B cell (primary cell): ENCODE results near the gene ATP9A. TPM values are rescaled to one million over a fixed set of nuclear protein-coding genes. Genes with fewer than 3 reads are reported as not detected.

Experiments
- ATAC-seq: fragments of 200-7000 bp; cut with Tn5 transposase; one replicate; pipeline ENCODE4 v1.10.0; 2021; ENCODE audit warnings: low read depth, mild to moderate bottlenecking, moderate number of reproducible peaks, moderate library complexity
- CTCF ChIA-PET: fragments of 350-600 bp; sonication (Branson Sonifier 250); formaldehyde crosslinking; loops from one replicate; lab custom pipeline; 2021; ENCODE audit warnings: antibody characterized with exemption, inconsistent platforms; lab: Charles Lee
- POLR2A ChIA-PET: fragments of 350-600 bp; sonication (Branson Sonifier 250); formaldehyde crosslinking; loops from one replicate; lab custom pipeline; 2021; ENCODE audit warnings: antibody characterized with exemption; lab: Charles Lee
- DNase-seq: peaks from one replicate; pipeline ENCODE4 v3.0.0; 2013
- H2AFZ ChIP-seq: 2 replicates; pipeline ENCODE4 v1.6.1; 2012; ENCODE audit warnings: mild to moderate bottlenecking, low read depth, low read length; ENCODE audit not compliant: insufficient read depth, poor library complexity, severe bottlenecking
- H3K27ac ChIP-seq, 2 donors: 1 replicate in 1 of 2; 2 replicates in 1 of 2; pipeline ENCODE4 v1.5.1; 2012 to 2013; ENCODE audit warnings: low read length in 2 of 2, mild to moderate bottlenecking in 2 of 2, moderate library complexity in 1 of 2
- H3K27me3 ChIP-seq, 4 experiments: fragments of 200-600 bp in 1 of 4; sonication (generic) in 1 of 4; replicated peaks in 1 of 4; 1 replicate in 2 of 4; 2 replicates in 2 of 4; pipeline versions ENCODE4 v1.6.1 to v1.7.0; 2013 to 2016; ENCODE audit warnings: low read length in 3 of 4, mild to moderate bottlenecking in 2 of 4, mixed read lengths in 1 of 4, moderate library complexity in 1 of 4; ENCODE audit not compliant: insufficient read depth in 4 of 4, control insufficient read depth in 3 of 4; ENCODE audit errors: control extremely low read depth in 1 of 4
- H3K36me3 ChIP-seq, 2 experiments: replicated peaks in 1 of 2; 1 replicate in 1 of 2; 2 replicates in 1 of 2; pipeline versions ENCODE4 v1.6.1 to v1.7.1; 2013; ENCODE audit warnings: low read length in 1 of 2; ENCODE audit not compliant: insufficient read depth in 2 of 2, control insufficient read depth in 1 of 2; ENCODE audit errors: control extremely low read depth in 1 of 2, extremely low read depth in 1 of 2
- H3K4me1 ChIP-seq, 2 donors: fragments of 200-600 bp in 1 of 2; sonication (generic) in 1 of 2; 1 replicate in 1 of 2; 2 replicates in 1 of 2; pipeline versions ENCODE4 v1.5.1 to v1.6.1; 2013 to 2017; ENCODE audit warnings: low read length in 2 of 2; ENCODE audit not compliant: control insufficient read depth in 2 of 2, insufficient read depth in 2 of 2
- H3K4me2 ChIP-seq: replicated peaks from 2 replicates; pipeline ENCODE3; 2012; ENCODE audit warnings: mild to moderate bottlenecking, low read depth, low read length; ENCODE audit not compliant: poor library complexity, severe bottlenecking
- H3K4me3 ChIP-seq, 5 experiments: fragments of 200-600 bp in 1 of 5; sonication (generic) in 1 of 5; 1 replicate in 3 of 5; 2 replicates in 2 of 5; pipeline versions ENCODE4 v1.5.1 to v1.7.0; 2011 to 2016; ENCODE audit warnings: low read length in 4 of 5, mild to moderate bottlenecking in 4 of 5, low read depth in 2 of 5, control low read depth in 1 of 5, moderate library complexity in 1 of 5; ENCODE audit not compliant: insufficient read depth in 1 of 5; ENCODE audit errors: control extremely low read depth in 1 of 5, extremely low read depth in 1 of 5
- H3K79me2 ChIP-seq: fragments of 200-600 bp; sonication (generic); one replicate; pipeline ENCODE4 v1.6.0; 2016; ENCODE audit warnings: low read length; ENCODE audit not compliant: control insufficient read depth, insufficient read depth
- H3K9ac ChIP-seq: fragments of 200-600 bp; sonication (generic); 2 replicates; pipeline ENCODE4 v1.6.1; 2017; ENCODE audit warnings: mild to moderate bottlenecking, low read length, moderate library complexity
- H3K9me3 ChIP-seq, 3 donors: one replicate each; pipeline versions ENCODE4 v1.6.1 to v1.7.1; 2013; ENCODE audit warnings: low read length in 2 of 3; ENCODE audit not compliant: control insufficient read depth in 2 of 3, insufficient read depth in 1 of 3; ENCODE audit errors: control extremely low read depth in 1 of 3
- H4K20me1 ChIP-seq: 2 replicates; pipeline ENCODE4 v1.6.0; 2012; ENCODE audit warnings: mild to moderate bottlenecking, low read length; ENCODE audit not compliant: insufficient read depth, control insufficient read depth, poor library complexity, severe bottlenecking
- H3K27ac Mint-ChIP-seq: one replicate; pipeline ENCODE4 v1.8.0; 2021; ENCODE audit warnings: mixed read lengths
- H3K27me3 Mint-ChIP-seq: one replicate; pipeline ENCODE4 v1.8.0; 2021; ENCODE audit warnings: mixed read lengths
- H3K4me1 Mint-ChIP-seq: one replicate; pipeline ENCODE4 v1.8.0; 2021; ENCODE audit warnings: mixed read lengths
- H3K4me3 Mint-ChIP-seq: one replicate; pipeline ENCODE4 v1.8.0; 2021; ENCODE audit warnings: mixed read lengths
- H3K9me3 Mint-ChIP-seq: one replicate; pipeline ENCODE4 v1.8.0; 2022; ENCODE audit warnings: mixed read lengths; ENCODE audit not compliant: insufficient read depth
- EZH2 ChIP-seq: IDR thresholded peaks from 2 replicates; pipeline ENCODE4 v1.6.1; 2012; ENCODE audit warnings: borderline replicate concordance, low read depth, mild to moderate bottlenecking, moderate library complexity, low read length; ENCODE audit not compliant: insufficient read depth, poor library complexity, severe bottlenecking
- WGBS: methylation state at CpG from one replicate; pipeline ENCODE4 v1.1.5; 2013; ENCODE audit warnings: missing lambda C conversion rate; ENCODE audit not compliant: insufficient coverage; 5-methylcytosine and 5-hydroxymethylcytosine counted together
- intact Hi-C: fragments of 100-400 bp; cut with micrococcal nuclease; formaldehyde crosslinking; loops from one replicate; pipeline ENCODE4 v1.10.0; 2022
- polyA plus RNA-seq: library from polyadenylated mRNA; depleted of rRNA; stranded (reverse); fragments of >200 nt; gene quantifications from 2 replicates; pipeline ENCODE4 v1.2.3, GENCODE V29; 2012
- total RNA-seq, 2 donors: library from RNA; stranded (reverse); fragments of 120-200 nt in 1 of 2; gene quantifications; 1 replicate in 1 of 2; 2 replicates in 1 of 2; pipeline versions ENCODE4 v1.2.3 to v1.2.4, GENCODE V29; 2013 to 2022
- TF ChIP-seq, protein P1 (sequence below): fragments of 200-600 bp; IDR thresholded peaks from one replicate; pipeline ENCODE4 v1.8.0; 2022; ENCODE audit warnings: antibody characterized with exemption, mild to moderate bottlenecking

ATP9A gene
- total and polyA plus RNA-seq, 2 donors (not counting 1 experiment from before 2014, with no cell fraction given), result 0.13 to 0.22 TPM

DNA sequence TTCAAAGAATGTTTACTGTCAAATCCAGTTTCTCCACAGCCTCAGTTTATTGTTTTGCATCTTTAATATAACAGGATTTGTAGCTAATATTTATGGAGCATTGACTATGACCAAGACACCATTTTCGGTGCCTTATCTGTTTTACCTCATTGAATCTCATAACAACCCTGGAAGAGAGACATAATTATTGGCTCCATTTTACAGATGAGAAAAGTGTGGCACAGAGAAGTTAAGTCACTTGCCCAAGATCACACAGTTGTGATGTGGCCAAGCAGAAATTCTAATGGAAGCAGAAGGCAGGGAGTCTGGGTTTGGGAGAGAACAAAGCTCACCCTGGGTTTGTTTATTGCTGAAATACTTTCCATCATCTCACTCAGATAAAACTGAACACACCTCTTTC lies 208.1 kb downstream of the ATP9A start:
- H3K9me3 ChIP-seq, result no peaks in the 10 kb centered on the region
- intact Hi-C loops, result no loop called here
- peaks cover 0 to 66% (median 49%) of the 10 kb centered on the region in 4 experiments for H3K27me3 ChIP-seq
- H4K20me1 ChIP-seq, result no peaks in the 10 kb centered on the region
- Mint-ChIP-seq H3K27me3 (peaks cover 60% of the 10 kb centered on the region), H3K9me3 (no peaks in the 10 kb centered on the region), H3K4me3 (no peak overlapping the region), H3K4me1 (peaks cover 24% of the 10 kb centered on the region), H3K27ac (no peak overlapping the region)
- TF ChIP-seq EZH2, result no peak
- TF ChIP-seq, protein P1, sequence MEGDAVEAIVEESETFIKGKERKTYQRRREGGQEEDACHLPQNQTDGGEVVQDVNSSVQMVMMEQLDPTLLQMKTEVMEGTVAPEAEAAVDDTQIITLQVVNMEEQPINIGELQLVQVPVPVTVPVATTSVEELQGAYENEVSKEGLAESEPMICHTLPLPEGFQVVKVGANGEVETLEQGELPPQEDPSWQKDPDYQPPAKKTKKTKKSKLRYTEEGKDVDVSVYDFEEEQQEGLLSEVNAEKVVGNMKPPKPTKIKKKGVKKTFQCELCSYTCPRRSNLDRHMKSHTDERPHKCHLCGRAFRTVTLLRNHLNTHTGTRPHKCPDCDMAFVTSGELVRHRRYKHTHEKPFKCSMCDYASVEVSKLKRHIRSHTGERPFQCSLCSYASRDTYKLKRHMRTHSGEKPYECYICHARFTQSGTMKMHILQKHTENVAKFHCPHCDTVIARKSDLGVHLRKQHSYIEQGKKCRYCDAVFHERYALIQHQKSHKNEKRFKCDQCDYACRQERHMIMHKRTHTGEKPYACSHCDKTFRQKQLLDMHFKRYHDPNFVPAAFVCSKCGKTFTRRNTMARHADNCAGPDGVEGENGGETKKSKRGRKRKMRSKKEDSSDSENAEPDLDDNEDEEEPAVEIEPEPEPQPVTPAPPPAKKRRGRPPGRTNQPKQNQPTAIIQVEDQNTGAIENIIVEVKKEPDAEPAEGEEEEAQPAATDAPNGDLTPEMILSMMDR, result no peak
- DNase-seq (no peak), ATAC-seq (no peak)
- POLR2A ChIA-PET, result no interaction called here
- no peaks in the 10 kb centered on the region for H3K36me3 ChIP-seq
- H3K9ac ChIP-seq, result no peak overlapping the region
- no peaks in the 10 kb centered on the region for H3K79me2 ChIP-seq
- H3K4me1 ChIP-seq, result peaks cover 25 to 31% of the 10 kb centered on the region in 2 donors
- no peak overlapping the region for H3K27ac ChIP-seq
- no peak overlapping the region for H3K4me3 ChIP-seq
- no peak overlapping the region for H2AFZ ChIP-seq
- WGBS, result no CpG with 5 or more reads among the region's 1 CpG
- CTCF ChIA-PET, result interaction anchor here (1.3 kb wide), 1 partner anchor 174 kb away, joined by 5 read pairs; no protein-coding TSS in a partner anchor
- no peak overlapping the region for H3K4me2 ChIP-seq

DNA sequence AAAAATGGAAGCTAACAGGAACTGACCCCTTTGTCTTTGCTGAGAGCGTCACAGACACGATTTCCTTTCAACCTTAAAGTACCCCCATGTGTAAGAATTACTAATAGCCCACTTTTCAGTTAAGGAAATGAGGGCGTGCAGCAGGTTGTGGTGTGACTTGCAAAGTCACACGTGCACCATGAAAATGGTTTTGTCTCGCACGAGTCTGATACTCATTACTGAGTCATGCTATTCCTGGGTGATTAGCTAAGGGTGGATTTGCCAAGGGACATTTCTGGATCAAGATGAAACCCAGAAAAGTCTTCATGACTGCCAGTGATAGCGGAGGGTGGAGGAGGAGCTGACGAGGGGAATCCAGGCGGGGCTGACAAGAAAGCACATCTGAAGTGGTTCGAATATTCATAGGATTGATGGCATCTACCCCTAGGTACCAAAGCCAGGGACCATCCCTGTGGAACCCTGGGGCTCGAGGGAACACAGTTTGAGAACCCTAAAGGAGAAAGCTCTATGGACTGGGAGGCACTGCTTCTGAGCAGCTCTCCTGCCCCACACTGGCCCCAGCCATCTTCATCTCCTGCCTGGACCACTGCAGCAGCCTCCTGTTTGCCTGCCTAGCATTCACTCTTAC lies 213.5 kb downstream of the ATP9A start:
- TF ChIP-seq, protein P1, result no peak
- TF ChIP-seq EZH2, result no peak
- ChIA-PET CTCF (interaction anchor here (1.1 kb wide), 1 partner anchor 40 kb away, joined by 3 read pairs; no protein-coding TSS in a partner anchor), POLR2A (no interaction called here)
- intact Hi-C loops, result no loop called here
- Mint-ChIP-seq H3K9me3 (no peaks in the 10 kb centered on the region), H3K4me1 (peaks cover 2% of the 10 kb centered on the region), H3K4me3 (no peak overlapping the region), H3K27ac (no peak overlapping the region), H3K27me3 (peaks cover 30% of the 10 kb centered on the region)
- Histone ChIP-seq H3K9me3 (no peaks in the 10 kb centered on the region), H3K27ac (no peak overlapping the region), H3K4me2 (no peak overlapping the region), H3K27me3 (peaks cover 0 to 21% (median 12%) of the 10 kb centered on the region in 4 experiments), H3K36me3 (no peaks in the 10 kb centered on the region), H2AFZ (no peak overlapping the region), H3K9ac (no peak overlapping the region), H3K4me3 (no peak overlapping the region), H3K79me2 (no peaks in the 10 kb centered on the region), H4K20me1 (no peaks in the 10 kb centered on the region), H3K4me1 (no peaks in the 10 kb centered on the region)
- WGBS, result 66% methylated on average over 8 of the region's 11 CpGs
- DNase-seq, result no peak
- no peak for ATAC-seq
